ENCODE data around the gene KRTAP4-9.
"Not testable (repeated sequence)": the region's sequence is repeated elsewhere in the genome, so short reads cannot be mapped to it uniquely, and the experiment has no call there.

Gene KRTAP4-9

GRCh38 chr17:41105347-41105746, at the start of gene KRTAP4-9:
Gene KRTAP4-9, plus strand, starts transcription at chr17:41105389. Its CDS starts 0 bp downstream, at chr17:41105389.
- H3K27ac ChIP-seq: not testable (repeated sequence)

GRCh38 chr17:41057547-41057946, 47.6 kb upstream of the KRTAP4-9 start:
- TF ChIP-seq CTCF (conservative IDR thresholded peaks at IDR 0.05): no peak
- no peak overlapping the region for H3K27ac ChIP-seq

- no peak for TF ChIP-seq CTCF (conservative IDR thresholded peaks at IDR 0.05)
- no peak overlapping the region for H3K27ac ChIP-seq
Measured at GRCh38 chr17:41058741-41059140, 46.4 kb upstream of the KRTAP4-9 start.

GRCh38 chr17:41059276-41060051, 45.7 kb upstream of the KRTAP4-9 start:
- not testable (repeated sequence) for H3K27ac ChIP-seq

GRCh38 chr17:41060052-41060604, 45.1 kb upstream of the KRTAP4-9 start, which contains the start of gene KRTAP2-3:
Gene KRTAP2-3, minus strand, starts transcription at chr17:41060114. Its CDS starts 64 bp downstream, at chr17:41060050.
- H3K27ac ChIP-seq: no peak within 1 kb of the TSS
- no peak for TF ChIP-seq CTCF (conservative IDR thresholded peaks at IDR 0.05)

GRCh38 chr17:41061964-41062363, 43.2 kb upstream of the KRTAP4-9 start:
- no peak overlapping the region for H3K27ac ChIP-seq
- TF ChIP-seq CTCF (conservative IDR thresholded peaks at IDR 0.05): no peak

GRCh38 chr17:41063449-41063848, 41.7 kb upstream of the KRTAP4-9 start:
- no peak for TF ChIP-seq CTCF (conservative IDR thresholded peaks at IDR 0.05)

GRCh38 chr17:41064301-41064700, 40.9 kb upstream of the KRTAP4-9 start:
- TF ChIP-seq CTCF (conservative IDR thresholded peaks at IDR 0.05): no peak
- no peak overlapping the region for H3K27ac ChIP-seq

More at GRCh38 chr17:41063449-41063848, 41.7 kb upstream of the KRTAP4-9 start:
- no peak overlapping the region for H3K27ac ChIP-seq

- not testable (repeated sequence) for H3K27ac ChIP-seq
Measured at GRCh38 chr17:41065016-41065689, 40.0 kb upstream of the KRTAP4-9 start.

All from VCaP (cell line).